ENCODE data around the gene SLC25A29.
"Not testable (repeated sequence)": the region's sequence is repeated elsewhere in the genome, so short reads cannot be mapped to it uniquely, and the experiment has no call there.

The SLC25A29 gene

GRCh38 chr14:100306101-100306997 is at the start of gene SLC25A29:
SLC25A29 (minus strand) TSS chr14:100306444; CDS start chr14:100306232, 212 bp downstream.
- peaks cover 7% of the 10 kb centered on the region for H3K4me1 ChIP-seq (ENCODE audit: control insufficient read depth, insufficient read depth, low read length, unreplicated experiment)
- H3K4me3 ChIP-seq (ENCODE audit: low read depth, low read length): peak within 1 kb of the TSS; percentile 87
- H3K27me3 ChIP-seq (ENCODE audit: insufficient read depth, low read length): no peaks in the 10 kb centered on the region
- H3K27ac ChIP-seq (ENCODE audit: low read depth, low read length): no peak within 1 kb of the TSS
- H2AFZ ChIP-seq (ENCODE audit: low read length, unreplicated experiment): peak within 1 kb of the TSS; percentile 81
- no peaks in the 10 kb centered on the region for H3K79me2 ChIP-seq (ENCODE audit: control insufficient read depth, insufficient read depth, low read length, unreplicated experiment)
- no peaks in the 10 kb centered on the region for H3K36me3 ChIP-seq (ENCODE audit: insufficient read depth, low read length)

DNA sequence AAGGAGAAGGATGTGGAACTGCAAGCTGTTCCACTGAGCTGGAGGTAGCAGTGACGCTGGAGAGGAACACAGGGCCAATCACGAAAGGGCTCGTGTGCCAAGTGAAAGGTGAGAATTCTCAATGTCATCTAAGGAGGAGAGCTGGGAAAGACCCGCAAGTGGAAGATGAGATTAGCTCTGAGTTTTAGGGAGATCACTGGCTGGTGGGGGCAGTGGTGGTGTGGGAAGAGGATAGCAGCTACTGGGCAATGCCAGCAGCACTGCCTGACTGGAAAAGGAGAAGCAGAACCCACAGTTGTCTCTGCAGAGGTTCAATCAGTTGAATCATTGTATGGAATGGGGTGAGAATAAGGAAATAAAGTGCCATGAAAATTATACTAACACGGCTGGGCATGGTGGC is 44.7 kb upstream of the SLC25A29 start:
- no peaks in the 10 kb centered on the region for H3K27me3 ChIP-seq (ENCODE audit: insufficient read depth, low read length)
- H3K79me2 ChIP-seq (ENCODE audit: control insufficient read depth, insufficient read depth, low read length, unreplicated experiment): no peaks in the 10 kb centered on the region
- H3K36me3 ChIP-seq (ENCODE audit: insufficient read depth, low read length): peaks cover 46% of the 10 kb centered on the region
- no peak overlapping the region for H2AFZ ChIP-seq (ENCODE audit: low read length, unreplicated experiment)
- no peak overlapping the region for H3K4me3 ChIP-seq (ENCODE audit: low read depth, low read length)
- no peaks in the 10 kb centered on the region for H3K4me1 ChIP-seq (ENCODE audit: control insufficient read depth, insufficient read depth, low read length, unreplicated experiment)
- H3K27ac ChIP-seq (ENCODE audit: low read depth, low read length): no peak overlapping the region

DNA sequence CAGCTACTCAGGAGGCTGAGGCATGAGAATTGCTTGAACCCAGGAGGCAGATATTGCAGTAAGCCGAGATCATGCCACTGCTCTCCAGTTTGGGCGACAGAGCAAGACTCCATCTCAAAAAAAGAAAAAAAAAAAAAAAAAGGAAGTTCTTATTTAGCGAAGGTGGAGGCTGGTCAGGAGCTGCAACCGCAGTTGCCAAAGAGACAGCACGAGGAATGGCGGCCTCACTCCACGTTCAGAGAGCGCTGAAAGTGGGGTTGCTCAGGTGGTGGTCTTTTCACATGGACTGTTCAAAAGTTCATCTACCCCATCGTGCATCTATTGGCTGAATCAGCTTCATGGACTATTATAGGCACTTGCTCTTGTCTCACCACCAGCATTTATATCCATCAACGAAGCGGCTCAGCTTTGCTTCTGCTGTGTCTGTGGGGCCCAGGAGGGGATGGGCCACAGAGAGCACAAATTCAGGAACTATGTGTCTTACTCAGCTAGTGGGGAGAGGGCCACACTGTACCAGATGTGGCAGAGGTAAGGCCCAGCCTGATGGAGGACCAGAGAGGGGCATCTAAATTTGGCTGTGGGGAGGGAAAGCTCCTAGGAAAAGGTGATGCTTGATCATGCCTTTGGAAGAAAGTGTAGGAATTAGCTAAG is 44.2 kb upstream of the SLC25A29 start:
- no peaks in the 10 kb centered on the region for H3K27me3 ChIP-seq (ENCODE audit: insufficient read depth, low read length)
- no peaks in the 10 kb centered on the region for H3K79me2 ChIP-seq (ENCODE audit: control insufficient read depth, insufficient read depth, low read length, unreplicated experiment)
- H3K4me1 ChIP-seq (ENCODE audit: control insufficient read depth, insufficient read depth, low read length, unreplicated experiment): no peaks in the 10 kb centered on the region
- no peak overlapping the region for H3K27ac ChIP-seq (ENCODE audit: low read depth, low read length)
- H3K4me3 ChIP-seq (ENCODE audit: low read depth, low read length): no peak overlapping the region
- H3K36me3 ChIP-seq (ENCODE audit: insufficient read depth, low read length): peaks cover 45% of the 10 kb centered on the region
- H2AFZ ChIP-seq (ENCODE audit: low read length, unreplicated experiment): no peak overlapping the region

- no peaks in the 10 kb centered on the region for H3K4me1 ChIP-seq (ENCODE audit: control insufficient read depth, insufficient read depth, low read length, unreplicated experiment)
- H3K79me2 ChIP-seq (ENCODE audit: control insufficient read depth, insufficient read depth, low read length, unreplicated experiment): no peaks in the 10 kb centered on the region
- no peaks in the 10 kb centered on the region for H3K27me3 ChIP-seq (ENCODE audit: insufficient read depth, low read length)
- H2AFZ ChIP-seq (ENCODE audit: low read length, unreplicated experiment): no peak overlapping the region
- H3K36me3 ChIP-seq (ENCODE audit: insufficient read depth, low read length): peaks cover 39% of the 10 kb centered on the region
- H3K4me3 ChIP-seq (ENCODE audit: low read depth, low read length): no peak overlapping the region
- H3K27ac ChIP-seq (ENCODE audit: low read depth, low read length): no peak overlapping the region
These were observed 42.8 kb upstream of the SLC25A29 start for GRCh38 chr14:100348784-100349685.

DNA sequence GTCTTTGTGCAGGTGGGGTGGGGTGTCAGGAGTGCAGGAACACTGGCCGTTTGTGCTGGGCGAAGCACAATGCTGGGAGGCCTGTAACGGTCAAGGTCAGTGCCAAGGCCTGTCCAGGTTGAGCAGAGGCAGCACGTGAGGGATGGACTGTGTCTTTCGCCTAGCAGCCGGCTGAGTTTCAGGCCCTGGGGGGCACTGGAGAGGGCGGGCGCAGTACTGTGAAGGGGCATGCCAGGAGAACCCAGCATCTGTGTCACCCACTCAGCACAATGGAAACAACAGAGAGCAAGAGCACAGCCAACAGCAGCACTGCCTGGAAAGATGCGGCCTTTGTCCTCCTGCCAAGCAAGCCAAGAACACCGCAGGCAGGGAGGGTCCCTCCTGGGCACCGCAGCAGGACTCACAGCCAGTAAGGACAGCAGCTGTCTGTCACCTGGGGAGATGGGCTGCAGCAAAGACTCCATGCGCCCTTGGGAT is 42.0 kb upstream of the SLC25A29 start:
- no peaks in the 10 kb centered on the region for H3K27me3 ChIP-seq (ENCODE audit: insufficient read depth, low read length)
- no peak overlapping the region for H2AFZ ChIP-seq (ENCODE audit: low read length, unreplicated experiment)
- H3K4me1 ChIP-seq (ENCODE audit: control insufficient read depth, insufficient read depth, low read length, unreplicated experiment): no peaks in the 10 kb centered on the region
- no peak overlapping the region for H3K27ac ChIP-seq (ENCODE audit: low read depth, low read length)
- no peaks in the 10 kb centered on the region for H3K79me2 ChIP-seq (ENCODE audit: control insufficient read depth, insufficient read depth, low read length, unreplicated experiment)
- H3K36me3 ChIP-seq (ENCODE audit: insufficient read depth, low read length): peaks cover 34% of the 10 kb centered on the region
- H3K4me3 ChIP-seq (ENCODE audit: low read depth, low read length): no peak overlapping the region

GRCh38 chr14:100346306-100347091 is 40.3 kb upstream of the SLC25A29 start:
- H3K27ac ChIP-seq (ENCODE audit: low read depth, low read length): no peak overlapping the region
- H3K79me2 ChIP-seq (ENCODE audit: control insufficient read depth, insufficient read depth, low read length, unreplicated experiment): no peaks in the 10 kb centered on the region
- H2AFZ ChIP-seq (ENCODE audit: low read length, unreplicated experiment): no peak overlapping the region
- H3K4me1 ChIP-seq (ENCODE audit: control insufficient read depth, insufficient read depth, low read length, unreplicated experiment): peaks cover 8% of the 10 kb centered on the region
- H3K36me3 ChIP-seq (ENCODE audit: insufficient read depth, low read length): peaks cover 25% of the 10 kb centered on the region
- no peaks in the 10 kb centered on the region for H3K27me3 ChIP-seq (ENCODE audit: insufficient read depth, low read length)
- no peak overlapping the region for H3K4me3 ChIP-seq (ENCODE audit: low read depth, low read length)

- Histone ChIP-seq H2AFZ (ENCODE audit: low read length, unreplicated experiment) (no peak overlapping the region), H3K4me3 (ENCODE audit: low read depth, low read length) (no peak overlapping the region), H3K4me1 (ENCODE audit: control insufficient read depth, insufficient read depth, low read length, unreplicated experiment) (peaks cover 15% of the 10 kb centered on the region), H3K79me2 (ENCODE audit: control insufficient read depth, insufficient read depth, low read length, unreplicated experiment) (no peaks in the 10 kb centered on the region), H3K36me3 (ENCODE audit: insufficient read depth, low read length) (peaks cover 25% of the 10 kb centered on the region), H3K27ac (ENCODE audit: low read depth, low read length) (no peak overlapping the region), H3K27me3 (ENCODE audit: insufficient read depth, low read length) (no peaks in the 10 kb centered on the region)
These were observed 39.5 kb upstream of the SLC25A29 start for GRCh38 chr14:100345711-100346110.

- not testable (repeated sequence) for H3K27me3 ChIP-seq (ENCODE audit: insufficient read depth, low read length); H2AFZ ChIP-seq (ENCODE audit: low read length, unreplicated experiment); H3K79me2 ChIP-seq (ENCODE audit: control insufficient read depth, insufficient read depth, low read length, unreplicated experiment); H3K27ac ChIP-seq (ENCODE audit: low read depth, low read length); H3K4me3 ChIP-seq (ENCODE audit: low read depth, low read length)
- Histone ChIP-seq H3K4me1 (ENCODE audit: control insufficient read depth, insufficient read depth, low read length, unreplicated experiment) (peaks cover 15% of the 10 kb centered on the region), H3K36me3 (ENCODE audit: insufficient read depth, low read length) (peaks cover 27% of the 10 kb centered on the region)
These were observed 38.4 kb upstream of the SLC25A29 start for GRCh38 chr14:100344657-100345056.

- H3K36me3 ChIP-seq (ENCODE audit: insufficient read depth, low read length): peaks cover 18% of the 10 kb centered on the region; the same call in 1 of the 2 replicates
These were observed 36.6 kb upstream of the SLC25A29 start for GRCh38 chr14:100342826-100343225.

More at GRCh38 chr14:100342826-100343225, 36.6 kb upstream of the SLC25A29 start:
- not testable (repeated sequence) for H2AFZ ChIP-seq (ENCODE audit: low read length, unreplicated experiment); H3K4me3 ChIP-seq (ENCODE audit: low read depth, low read length); H3K27ac ChIP-seq (ENCODE audit: low read depth, low read length); H3K27me3 ChIP-seq (ENCODE audit: insufficient read depth, low read length); H3K79me2 ChIP-seq (ENCODE audit: control insufficient read depth, insufficient read depth, low read length, unreplicated experiment)
- peaks cover 15% of the 10 kb centered on the region for H3K4me1 ChIP-seq (ENCODE audit: control insufficient read depth, insufficient read depth, low read length, unreplicated experiment)
